Cardiac muscle cell (in vitro differentiated cells and primary cell): ENCODE measurements around the gene ZNF76. TPM values are rescaled to one million over a fixed set of nuclear protein-coding genes. Genes with fewer than 3 reads are reported as not detected.

Experiments used
- DNase-seq, 2 donors: peaks; one replicate each; pipeline versions ENCODE4 v3.0.0 to v3.0.0-alpha.2; 2010 to 2017; ENCODE audit warnings: low read depth in 1 of 2, low spot score in 1 of 2
- H3K27ac ChIP-seq: fragments of 200-600 bp; sonication (generic); 2 replicates; pipeline ENCODE4 v1.5.1; 2016
- H3K27me3 ChIP-seq: fragments of 200-600 bp; sonication (generic); 2 replicates; pipeline ENCODE4 v1.6.0; 2016; ENCODE audit warnings: control low read depth
- H3K36me3 ChIP-seq: fragments of 200-600 bp; sonication (generic); 2 replicates; pipeline ENCODE4 v1.5.1; 2016; ENCODE audit warnings: control low read depth
- H3K4me1 ChIP-seq: fragments of 200-600 bp; sonication (generic); 2 replicates; pipeline ENCODE4 v1.8.1; 2017; ENCODE audit warnings: low read depth, mild to moderate bottlenecking, mixed run types
- H3K4me3 ChIP-seq: fragments of 200-600 bp; sonication (generic); 2 replicates; pipeline ENCODE4 v1.5.1; 2016; ENCODE audit warnings: mild to moderate bottlenecking
- H3K9me3 ChIP-seq: fragments of 200-600 bp; sonication (generic); 2 replicates; pipeline ENCODE4 v1.5.1; 2017; ENCODE audit warnings: low read depth, mild to moderate bottlenecking, control low read depth
- polyA plus RNA-seq: library from polyadenylated mRNA; unstranded; fragments of >200 nt; fragmentation: Nextera tagmentation; extraction: Ambion mirVana; gene quantifications from 2 replicates; pipeline ENCODE4 v1.2.1, GENCODE V29; 2016
- total RNA-seq: library from RNA; depleted of rRNA; stranded (reverse); fragments of >200 nt; gene quantifications from 2 replicates; pipeline ENCODE4 v1.2.3, GENCODE V29; 2016
- TF ChIP-seq, protein P1 (sequence below): IDR thresholded peaks from 2 replicates; pipeline ENCODE4 v1.5.1; 2012; ENCODE audit warnings: low read depth, mild to moderate bottlenecking, low read length

ZNF76 gene
- total and polyA plus RNA-seq, 2 experiments from 2014 or later = 46.2 to 59.6 TPM

DNA sequence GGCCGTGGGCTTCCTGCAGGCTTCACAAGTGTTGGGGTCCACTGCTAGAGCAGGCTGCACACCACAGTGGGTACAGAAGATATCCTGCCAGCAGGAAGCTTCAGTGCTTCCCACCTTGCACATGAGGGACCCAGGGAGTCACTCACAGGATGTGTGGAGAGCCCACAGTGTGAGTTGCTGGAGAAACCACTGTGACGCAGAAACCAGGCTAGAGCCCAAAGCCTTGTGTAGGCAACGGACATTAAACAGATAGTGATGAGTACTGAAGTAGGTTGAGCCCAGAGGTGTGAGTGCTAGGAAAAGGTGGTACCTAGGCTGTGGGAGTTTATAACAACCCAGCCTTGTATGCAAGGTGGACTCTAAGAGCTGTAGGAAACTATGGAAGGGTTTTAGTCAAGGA, 19.2 kb downstream of the ZNF76 start:
- Histone ChIP-seq H3K27me3 (no peaks in the 10 kb centered on the region), H3K9me3 (no peaks in the 10 kb centered on the region), H3K36me3 (peaks cover 13% of the 10 kb centered on the region), H3K27ac (no peak overlapping the region), H3K4me3 (no peak overlapping the region), H3K4me1 (peaks cover 24% of the 10 kb centered on the region)
- TF ChIP-seq, protein P1, sequence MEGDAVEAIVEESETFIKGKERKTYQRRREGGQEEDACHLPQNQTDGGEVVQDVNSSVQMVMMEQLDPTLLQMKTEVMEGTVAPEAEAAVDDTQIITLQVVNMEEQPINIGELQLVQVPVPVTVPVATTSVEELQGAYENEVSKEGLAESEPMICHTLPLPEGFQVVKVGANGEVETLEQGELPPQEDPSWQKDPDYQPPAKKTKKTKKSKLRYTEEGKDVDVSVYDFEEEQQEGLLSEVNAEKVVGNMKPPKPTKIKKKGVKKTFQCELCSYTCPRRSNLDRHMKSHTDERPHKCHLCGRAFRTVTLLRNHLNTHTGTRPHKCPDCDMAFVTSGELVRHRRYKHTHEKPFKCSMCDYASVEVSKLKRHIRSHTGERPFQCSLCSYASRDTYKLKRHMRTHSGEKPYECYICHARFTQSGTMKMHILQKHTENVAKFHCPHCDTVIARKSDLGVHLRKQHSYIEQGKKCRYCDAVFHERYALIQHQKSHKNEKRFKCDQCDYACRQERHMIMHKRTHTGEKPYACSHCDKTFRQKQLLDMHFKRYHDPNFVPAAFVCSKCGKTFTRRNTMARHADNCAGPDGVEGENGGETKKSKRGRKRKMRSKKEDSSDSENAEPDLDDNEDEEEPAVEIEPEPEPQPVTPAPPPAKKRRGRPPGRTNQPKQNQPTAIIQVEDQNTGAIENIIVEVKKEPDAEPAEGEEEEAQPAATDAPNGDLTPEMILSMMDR = no peak
- DNase-seq = no peak

DNA sequence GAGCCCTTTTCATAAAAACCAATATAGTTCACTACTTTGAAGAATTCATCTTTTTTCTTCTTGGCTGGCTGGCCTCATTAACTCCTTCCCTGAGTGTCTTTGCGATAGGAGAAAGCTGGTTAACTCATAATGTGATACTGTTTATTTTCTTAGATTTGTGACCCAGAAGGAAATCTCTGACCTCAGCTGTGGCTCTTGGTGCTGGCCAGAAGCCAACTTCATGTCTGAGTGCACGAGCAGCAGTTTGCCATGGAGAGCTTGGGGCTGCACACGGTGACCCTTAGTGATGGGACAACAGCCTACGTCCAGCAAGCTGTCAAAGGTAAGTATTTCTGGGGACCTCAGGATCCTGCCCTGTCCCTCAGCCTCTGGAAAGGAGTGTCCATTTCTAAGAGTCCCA, 21.4 kb downstream of the ZNF76 start:
- Histone ChIP-seq H3K27ac (peak overlapping the region; percentile 14), H3K4me3 (no peak overlapping the region), H3K27me3 (no peaks in the 10 kb centered on the region), H3K4me1 (peaks cover 15% of the 10 kb centered on the region), H3K9me3 (no peaks in the 10 kb centered on the region), H3K36me3 (peaks cover 27% of the 10 kb centered on the region)
- TF ChIP-seq, protein P1 = no peak
- peak in 1 of 2 donors; percentile 72 for DNase-seq

DNA sequence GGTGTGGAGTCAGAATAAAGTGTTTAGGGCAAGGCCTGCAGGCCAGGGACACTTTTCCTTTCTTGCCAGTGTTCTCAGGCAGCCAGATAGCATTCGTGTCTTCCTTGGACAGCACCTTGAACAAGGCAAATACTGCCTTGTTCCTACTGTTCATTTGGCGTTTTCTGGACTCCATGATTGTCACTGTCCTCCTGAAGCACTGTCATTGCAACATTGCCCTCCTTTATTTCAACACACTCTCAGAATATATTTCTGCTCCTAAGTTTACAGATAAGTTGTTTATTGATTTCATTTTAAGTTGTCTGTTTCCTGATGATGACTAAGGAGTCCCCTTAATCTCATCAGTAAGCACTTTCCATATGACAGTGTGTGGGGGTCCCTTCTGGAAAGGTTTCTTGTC, 22.9 kb downstream of the ZNF76 start:
- no peaks in the 10 kb centered on the region for H3K9me3 ChIP-seq
- H3K4me1 ChIP-seq = peaks cover 15% of the 10 kb centered on the region
- TF ChIP-seq, protein P1 = no peak
- no peak overlapping the region for H3K27ac ChIP-seq
- DNase-seq = no peak
- peaks cover 42% of the 10 kb centered on the region for H3K36me3 ChIP-seq
- H3K27me3 ChIP-seq = no peaks in the 10 kb centered on the region
- H3K4me3 ChIP-seq = no peak overlapping the region

DNA sequence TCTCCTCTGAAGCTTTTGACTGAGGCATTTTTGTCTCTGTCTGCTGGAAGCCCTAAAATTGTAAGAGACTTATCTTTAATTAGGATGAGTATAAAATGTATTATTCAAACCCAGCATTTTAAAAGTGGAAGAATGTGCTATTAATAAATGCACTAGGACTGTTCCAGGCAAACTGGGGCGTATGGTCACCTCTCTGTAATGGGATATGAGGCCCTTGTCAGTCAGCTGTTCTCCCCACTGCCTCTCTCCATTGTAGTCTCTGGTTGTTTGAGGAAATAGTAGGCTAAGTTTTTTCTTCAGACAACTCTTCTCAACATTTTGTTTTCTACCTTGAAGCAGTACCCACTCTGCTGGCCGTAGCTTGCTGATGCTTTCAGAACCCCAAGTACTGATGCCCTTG, 23.8 kb downstream of the ZNF76 start:
- DNase-seq = no peak
- TF ChIP-seq, protein P1 = no peak
- Histone ChIP-seq H3K27ac (no peak overlapping the region), H3K4me1 (peaks cover 15% of the 10 kb centered on the region), H3K36me3 (peaks cover 51% of the 10 kb centered on the region), H3K4me3 (no peak overlapping the region), H3K9me3 (no peaks in the 10 kb centered on the region), H3K27me3 (no peaks in the 10 kb centered on the region)

DNA sequence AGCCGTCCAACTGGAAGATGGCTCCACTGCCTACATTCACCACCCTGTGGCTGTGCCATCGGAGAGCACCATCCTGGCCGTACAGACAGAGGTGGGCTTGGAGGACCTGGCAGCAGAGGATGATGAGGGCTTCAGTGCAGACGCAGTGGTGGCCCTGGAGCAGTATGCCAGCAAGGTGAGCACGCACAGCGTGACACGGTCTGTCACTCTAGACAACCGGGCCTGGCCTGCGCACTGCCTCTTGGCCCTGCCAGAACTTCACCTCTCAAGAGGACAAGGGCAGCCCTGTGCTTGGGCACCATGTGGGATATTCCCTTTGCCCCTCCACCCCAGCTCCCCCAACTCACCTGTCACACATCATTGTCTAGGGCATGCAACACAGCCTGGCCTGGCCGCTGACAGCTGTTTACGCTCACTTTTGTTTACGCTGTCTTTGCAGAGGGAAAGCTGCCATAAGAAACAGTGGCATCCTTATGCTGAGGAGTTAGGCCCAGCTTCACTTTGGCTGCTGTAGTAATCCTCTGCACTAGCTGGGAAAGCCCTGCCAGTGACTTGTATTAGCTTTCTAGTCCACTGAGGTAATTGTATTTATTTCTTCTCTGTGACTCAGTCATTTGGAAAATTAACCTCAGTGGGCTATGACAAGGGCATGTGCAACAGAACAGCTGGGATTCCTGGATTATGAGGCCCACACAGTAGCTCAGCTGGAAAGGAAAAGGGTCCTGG, 28.3 kb downstream of the ZNF76 start:
- Histone ChIP-seq H3K27me3 (no peaks in the 10 kb centered on the region), H3K36me3 (peaks cover 62% of the 10 kb centered on the region), H3K4me1 (no peaks in the 10 kb centered on the region), H3K9me3 (no peaks in the 10 kb centered on the region), H3K27ac (no peak overlapping the region), H3K4me3 (no peak overlapping the region)
- DNase-seq = no peak
- TF ChIP-seq, protein P1 = no peak

DNA sequence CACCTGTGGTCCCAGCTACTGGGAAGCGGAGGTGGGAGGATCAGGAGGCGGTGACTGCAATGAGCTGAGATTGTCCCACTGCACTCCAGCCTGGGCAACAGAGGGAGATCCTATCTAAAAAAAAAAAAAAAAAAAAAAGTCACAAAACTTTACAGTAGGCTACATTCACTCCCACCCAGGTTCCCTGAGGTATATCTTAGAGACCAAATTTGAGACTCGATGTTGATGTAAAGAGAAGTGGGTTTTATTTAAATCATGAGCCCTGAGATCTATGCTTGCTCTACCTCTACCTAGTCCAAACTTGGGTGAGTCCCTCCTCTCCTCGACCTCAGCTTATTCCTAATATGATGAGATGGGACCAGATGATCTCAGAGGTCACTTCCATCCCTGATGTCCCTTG, 29.3 kb downstream of the ZNF76 start:
- Histone ChIP-seq H3K27me3 (no peaks in the 10 kb centered on the region), H3K4me3 (no peak overlapping the region), H3K4me1 (no peaks in the 10 kb centered on the region), H3K9me3 (no peaks in the 10 kb centered on the region), H3K36me3 (peaks cover 54% of the 10 kb centered on the region), H3K27ac (no peak overlapping the region)
- TF ChIP-seq, protein P1 = no peak
- no peak for DNase-seq
